Breast epithelium (tissue), 3 donors: ENCODE results near the gene TCL1A.

Source experiments
- POLR2A ChIP-seq: fragments of 450-650 bp; IDR thresholded peaks from one replicate; pipeline ENCODE4 v1.6.1; 2016; ENCODE audit warnings: antibody characterized with exemption, mild to moderate bottlenecking, moderate library complexity
- POLR2AphosphoS5 ChIP-seq, 3 donors: sonication (generic); formaldehyde crosslinking; IDR thresholded peaks; one replicate each; pipeline ENCODE4 v1.6.1; 2017; ENCODE audit warnings: antibody characterized with exemption in 3 of 3
- TF ChIP-seq, protein P1 (sequence below), 3 donors: fragments of 450-650 bp; IDR thresholded peaks; one replicate each; pipeline ENCODE4 v1.5.1; 2016 to 2017; ENCODE audit warnings: antibody characterized with exemption in 3 of 3, mild to moderate bottlenecking in 3 of 3, moderate library complexity in 3 of 3

DNA sequence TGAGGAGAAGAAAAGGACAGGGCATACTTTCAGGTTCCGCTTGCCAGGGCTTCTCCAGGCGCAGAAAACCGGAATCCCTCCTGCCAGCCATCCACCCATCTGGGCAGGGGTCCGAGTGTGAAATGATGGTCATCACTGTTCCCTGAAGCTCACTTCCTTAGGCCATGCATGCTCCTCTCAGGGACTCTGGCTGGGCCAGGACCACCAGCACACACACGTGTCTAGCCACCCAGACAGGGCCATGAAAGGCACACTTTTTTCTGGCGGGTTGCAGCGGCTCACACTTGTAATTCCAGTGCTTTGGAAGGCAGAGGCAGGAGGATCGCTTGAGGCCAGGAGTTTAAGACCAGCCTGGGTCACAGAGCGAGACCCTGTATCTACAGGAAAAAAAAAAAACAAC is 1.5 kb downstream of the TCL1A start:
- TF ChIP-seq, protein P1, sequence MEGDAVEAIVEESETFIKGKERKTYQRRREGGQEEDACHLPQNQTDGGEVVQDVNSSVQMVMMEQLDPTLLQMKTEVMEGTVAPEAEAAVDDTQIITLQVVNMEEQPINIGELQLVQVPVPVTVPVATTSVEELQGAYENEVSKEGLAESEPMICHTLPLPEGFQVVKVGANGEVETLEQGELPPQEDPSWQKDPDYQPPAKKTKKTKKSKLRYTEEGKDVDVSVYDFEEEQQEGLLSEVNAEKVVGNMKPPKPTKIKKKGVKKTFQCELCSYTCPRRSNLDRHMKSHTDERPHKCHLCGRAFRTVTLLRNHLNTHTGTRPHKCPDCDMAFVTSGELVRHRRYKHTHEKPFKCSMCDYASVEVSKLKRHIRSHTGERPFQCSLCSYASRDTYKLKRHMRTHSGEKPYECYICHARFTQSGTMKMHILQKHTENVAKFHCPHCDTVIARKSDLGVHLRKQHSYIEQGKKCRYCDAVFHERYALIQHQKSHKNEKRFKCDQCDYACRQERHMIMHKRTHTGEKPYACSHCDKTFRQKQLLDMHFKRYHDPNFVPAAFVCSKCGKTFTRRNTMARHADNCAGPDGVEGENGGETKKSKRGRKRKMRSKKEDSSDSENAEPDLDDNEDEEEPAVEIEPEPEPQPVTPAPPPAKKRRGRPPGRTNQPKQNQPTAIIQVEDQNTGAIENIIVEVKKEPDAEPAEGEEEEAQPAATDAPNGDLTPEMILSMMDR (IDR thresholded peaks at IDR 0.05) = no peak
- no peak for TF ChIP-seq POLR2A
- TF ChIP-seq POLR2AphosphoS5 (IDR thresholded peaks at IDR 0.05) = no peak
